HG03520 (cell line): ENCODE data around the gene KCNA2.

Source experiments
- ATAC-seq: cut with Tn5 transposase; IDR thresholded peaks from one replicate; pipeline ENCODE4 v1.9.1; 2021; ENCODE audit warnings: mild to moderate bottlenecking, moderate library complexity; ENCODE audit not compliant: unreplicated experiment

The KCNA2 gene

DNA sequence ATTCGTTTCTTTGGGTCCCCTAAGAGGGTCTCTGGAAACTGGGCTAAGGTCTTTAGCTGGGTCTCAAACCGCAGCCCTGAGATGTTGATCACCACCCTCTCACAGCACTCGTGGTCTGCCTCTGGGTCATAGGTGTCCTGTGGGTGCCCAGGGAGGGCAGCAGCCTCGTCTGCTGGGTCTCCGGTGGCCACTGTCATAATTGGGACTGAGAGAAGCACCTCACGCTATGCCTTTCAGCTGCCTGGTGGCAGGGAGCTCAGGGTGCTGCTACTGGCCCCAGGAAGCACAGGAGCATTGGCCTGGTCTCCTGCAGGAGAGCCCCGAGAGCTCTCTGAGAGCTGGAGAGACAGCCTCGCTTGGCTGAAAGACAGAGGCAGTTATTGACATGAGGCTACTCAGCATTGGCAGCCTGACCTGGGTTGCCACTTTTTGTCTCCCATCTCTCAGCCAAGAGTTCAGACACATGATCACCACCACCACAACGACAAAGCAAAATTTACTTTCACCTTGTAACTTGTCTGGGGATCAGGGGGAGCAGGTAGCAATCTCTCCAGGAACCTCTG is 1.5 kb downstream of the KCNA2 start:
- ATAC-seq, result no peak

DNA sequence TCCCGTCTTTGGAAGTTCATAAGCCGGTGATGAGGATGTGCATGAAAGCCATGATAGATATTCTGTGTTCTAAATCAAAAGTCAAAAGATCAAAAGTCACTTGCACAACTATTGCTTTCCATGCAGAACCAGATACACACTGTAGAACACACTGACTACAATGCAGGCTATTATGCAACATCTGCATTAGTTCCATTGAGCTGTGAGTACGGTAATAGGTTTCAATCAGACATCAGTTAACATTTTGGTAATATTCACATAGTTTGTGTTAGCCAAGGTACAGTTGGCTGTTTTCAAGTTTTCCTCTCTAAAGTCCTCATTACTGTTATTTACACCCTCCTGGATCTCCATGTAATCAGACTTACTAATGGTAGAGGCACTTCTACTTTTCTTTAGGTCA is 3.1 kb downstream of the KCNA2 start:
- no peak for ATAC-seq

DNA sequence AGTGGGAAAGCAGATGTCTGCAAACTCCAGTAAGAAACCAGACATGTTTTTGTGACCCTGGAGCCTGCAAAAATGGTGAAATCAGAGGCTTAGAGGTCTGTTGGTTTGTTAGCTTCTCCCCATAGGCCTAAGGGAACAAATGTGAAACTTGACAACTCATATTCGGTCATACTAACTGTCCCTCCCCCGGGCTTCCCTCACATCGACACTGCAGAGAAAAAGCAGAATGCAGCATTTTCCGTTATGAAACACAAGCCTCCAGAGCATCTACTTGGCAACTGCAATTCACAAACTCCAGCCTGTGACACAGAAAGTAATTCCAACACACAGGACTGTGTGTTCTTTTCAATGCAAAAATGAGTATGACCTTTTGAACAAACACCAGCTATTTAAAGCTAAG is 3.7 kb downstream of the KCNA2 start:
- no peak for ATAC-seq

DNA sequence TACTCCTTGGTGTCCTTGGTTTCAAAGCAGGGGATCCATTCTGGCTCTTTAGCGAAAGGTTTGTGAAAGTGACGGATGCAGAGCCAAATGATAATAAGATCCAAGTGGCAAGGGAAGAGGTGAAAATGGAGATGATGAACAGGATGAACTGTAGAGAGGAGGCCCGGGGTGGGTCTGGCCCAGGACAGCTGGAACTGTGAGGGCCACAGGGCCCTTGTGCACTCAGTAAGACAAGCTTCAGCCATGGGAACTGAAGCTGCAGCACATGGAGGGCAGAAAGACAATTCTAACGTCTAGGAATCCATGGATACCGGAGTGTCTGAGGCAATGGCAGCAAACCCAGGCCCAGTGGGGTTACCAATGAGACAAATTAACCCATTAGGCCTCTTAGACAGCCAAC is 4.8 kb downstream of the KCNA2 start:
- ATAC-seq, result no peak

DNA sequence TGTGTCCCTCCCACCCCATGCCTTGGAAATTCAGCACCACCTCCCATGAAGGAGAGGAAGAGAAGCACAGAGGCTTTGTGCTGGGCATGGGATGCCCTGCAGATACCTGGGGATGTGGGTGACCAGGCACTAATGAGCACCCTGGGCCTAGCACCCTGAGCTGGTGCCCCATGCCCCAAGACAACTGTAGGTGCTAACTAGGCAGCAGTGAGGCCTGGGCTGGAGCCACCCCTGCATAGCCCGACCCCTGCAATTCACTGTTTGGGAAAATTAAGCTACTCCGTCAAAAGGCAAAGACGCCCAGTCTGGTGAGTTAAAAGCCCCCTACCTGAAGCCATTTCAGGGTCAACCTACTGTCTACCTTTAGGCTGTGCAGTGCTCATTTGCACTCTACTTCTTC is 5.4 kb downstream of the KCNA2 start:
- no peak for ATAC-seq

DNA sequence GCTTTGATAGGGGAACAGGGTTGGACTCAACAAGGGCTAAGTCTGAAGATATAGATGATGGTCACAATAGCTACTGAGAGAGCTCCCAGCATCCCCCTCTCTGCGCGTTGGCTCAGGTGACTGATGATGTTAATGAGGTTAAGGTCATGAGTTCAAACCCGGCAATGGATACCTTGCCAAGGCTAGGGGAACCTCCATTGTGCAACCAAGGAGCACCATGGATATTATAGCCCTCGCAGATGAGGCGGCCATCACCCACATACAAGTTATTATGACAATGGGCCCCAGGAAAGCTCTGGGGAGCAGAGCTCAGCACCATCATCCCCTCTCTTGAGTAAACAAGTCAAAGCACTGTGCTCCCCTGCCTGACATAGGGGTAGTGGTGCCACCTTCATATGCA is 8.2 kb downstream of the KCNA2 start:
- ATAC-seq, result no peak

DNA sequence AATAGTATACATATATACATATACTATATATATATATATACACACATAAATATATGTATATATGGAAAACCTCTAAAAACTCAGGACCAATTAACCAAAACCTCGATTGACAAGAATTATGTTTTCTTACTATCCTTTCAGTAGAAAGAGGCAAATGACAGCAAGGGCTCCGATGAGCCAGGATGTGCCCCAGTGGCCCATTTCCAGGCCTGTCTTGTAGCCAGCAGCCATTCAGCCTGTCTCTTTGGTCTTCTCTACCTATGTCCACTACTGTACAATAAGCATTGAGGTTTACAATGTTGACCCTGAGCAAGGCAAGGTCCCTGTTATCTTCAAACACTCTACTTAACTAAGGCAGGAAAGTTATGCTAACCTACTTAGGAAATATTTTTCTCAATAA is 9.8 kb downstream of the KCNA2 start:
- ATAC-seq, result no peak

DNA sequence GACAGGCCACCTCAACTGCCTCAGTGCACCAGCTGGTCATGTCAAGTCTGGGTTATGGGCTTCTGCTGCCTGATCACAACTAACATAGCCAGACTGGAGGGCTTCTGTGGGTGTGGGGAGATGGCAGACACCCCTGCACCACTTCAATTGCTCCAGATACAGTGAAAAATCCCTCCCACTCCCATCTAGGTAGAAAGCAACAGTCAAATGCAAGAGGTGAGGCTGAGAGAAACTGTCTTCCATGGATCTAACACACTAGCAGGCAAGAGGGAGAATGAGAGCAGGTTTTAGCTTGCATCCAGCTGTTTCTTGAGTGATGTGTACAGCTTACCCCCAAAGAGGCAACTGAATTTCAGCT is 10.8 kb downstream of the KCNA2 start:
- no peak for ATAC-seq

DNA sequence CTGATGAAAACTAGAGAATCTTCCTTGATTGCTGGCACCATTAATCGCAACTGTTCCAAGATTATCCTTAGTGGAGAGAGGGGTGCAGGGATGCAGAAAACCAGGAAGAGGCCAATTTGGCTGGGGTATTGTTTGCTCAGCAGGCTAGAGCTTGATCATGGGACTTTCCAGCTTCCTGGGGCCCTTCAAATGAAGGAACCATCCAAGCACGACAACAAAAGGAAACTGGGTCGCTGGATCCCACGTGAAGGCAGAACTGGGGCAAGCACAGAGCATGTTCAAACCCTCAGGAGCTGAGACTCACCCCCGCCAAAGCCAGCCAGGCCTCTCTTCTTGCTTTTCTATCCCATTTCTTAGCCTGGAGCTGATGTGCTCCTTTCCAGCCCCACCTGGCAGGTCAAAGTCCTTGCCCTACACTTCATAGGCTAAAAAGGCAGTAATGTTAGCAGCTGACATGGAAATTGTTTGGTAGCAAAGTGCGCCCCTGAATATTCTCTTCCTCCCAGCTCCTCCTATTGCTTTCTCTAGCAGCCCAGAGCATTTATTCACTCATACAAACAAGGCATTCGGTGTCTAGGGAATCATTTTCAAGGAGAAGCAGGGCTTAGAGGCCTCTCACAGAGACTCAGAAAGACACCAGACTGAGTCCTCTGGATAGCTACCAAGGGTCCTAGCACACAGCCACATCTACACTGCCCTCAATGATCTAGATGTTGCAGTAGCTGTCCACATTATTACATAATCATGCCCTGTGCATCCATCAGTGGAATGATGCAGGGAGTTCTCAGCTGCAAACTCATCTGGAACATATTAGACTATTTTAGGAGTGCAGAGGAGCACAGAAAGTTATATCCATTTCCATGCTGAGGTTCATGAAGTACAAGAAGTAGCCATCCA is 11.5 kb downstream of the KCNA2 start:
- no peak for ATAC-seq

DNA sequence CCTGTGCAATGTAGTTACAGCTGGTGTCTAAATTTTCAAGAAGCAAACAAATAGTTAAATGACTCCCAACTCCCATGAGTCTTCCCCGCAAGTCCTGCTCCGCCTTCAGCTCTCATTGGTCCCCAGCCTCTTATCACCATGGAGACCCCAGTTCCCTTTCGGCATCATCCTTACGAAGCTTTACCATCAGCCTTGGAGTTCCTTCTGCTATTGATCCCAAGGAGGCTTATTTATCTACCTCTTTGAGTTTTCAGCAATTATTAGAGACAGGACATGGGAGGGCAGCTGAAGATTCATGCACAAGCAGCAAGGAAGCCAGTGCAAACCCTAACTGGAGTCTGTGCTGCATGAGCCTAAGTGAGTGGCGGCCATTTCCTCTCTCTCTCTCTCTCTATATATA is 12.3 kb downstream of the KCNA2 start:
- ATAC-seq, result no peak

DNA sequence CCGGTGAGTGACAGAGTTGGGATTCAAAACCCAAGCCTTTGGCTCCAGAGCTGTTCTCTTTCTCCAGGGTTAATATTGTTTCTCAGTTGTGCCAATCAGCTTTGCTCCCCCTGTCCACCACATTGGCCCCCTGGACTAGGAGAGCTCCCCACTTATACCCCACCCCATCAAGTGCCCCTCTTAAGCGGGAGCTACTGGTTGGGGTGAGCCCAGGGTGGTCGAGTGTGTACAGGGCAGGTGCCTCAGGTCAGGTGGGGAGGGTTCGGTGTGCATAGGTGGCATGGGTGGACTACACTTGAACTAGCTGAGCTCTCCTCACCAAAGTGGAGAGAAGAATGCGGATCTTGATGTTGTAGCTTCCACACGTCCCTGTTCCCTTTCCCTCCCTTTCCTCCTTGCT is 14.2 kb downstream of the KCNA2 start:
- ATAC-seq, result no peak

DNA sequence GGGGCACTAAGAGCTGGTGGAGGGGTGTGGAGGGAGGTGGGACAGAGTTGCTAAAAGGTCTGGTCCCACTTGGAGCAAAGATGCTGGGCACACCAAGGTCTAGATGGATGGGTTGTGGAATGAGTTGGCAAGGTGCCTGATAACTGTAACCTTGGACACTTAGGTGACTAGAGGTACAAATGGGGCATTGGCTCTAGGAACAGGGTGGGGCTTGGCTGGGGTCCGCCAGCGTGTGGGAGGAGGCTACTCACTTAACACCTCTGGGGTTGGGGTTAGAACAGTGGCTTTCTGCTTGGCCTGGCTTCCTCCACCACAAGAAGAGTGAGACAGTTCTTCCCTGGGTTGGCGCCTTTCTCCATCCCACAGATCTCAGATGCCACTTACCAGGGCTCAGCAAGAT is 17.2 kb downstream of the KCNA2 start:
- no peak for ATAC-seq

DNA sequence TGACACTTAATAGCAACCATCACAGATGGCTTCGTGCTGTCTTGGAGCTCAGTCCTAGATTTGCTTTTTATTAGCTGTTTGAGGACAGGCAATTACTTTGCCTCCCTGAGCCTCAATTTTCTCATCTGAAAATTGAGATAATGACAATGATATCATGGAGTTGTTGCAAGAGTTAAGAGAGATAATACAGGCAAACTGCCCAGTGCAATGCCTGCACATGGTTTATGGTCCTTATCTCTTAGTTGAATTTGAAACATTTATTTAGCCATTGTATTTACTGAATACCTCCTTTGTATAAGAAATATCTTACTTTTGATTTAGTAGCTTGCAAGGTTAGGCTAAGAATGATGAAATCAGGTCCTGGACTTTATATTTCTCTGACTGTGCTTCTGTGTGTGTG is 17.7 kb downstream of the KCNA2 start:
- ATAC-seq, result no peak

DNA sequence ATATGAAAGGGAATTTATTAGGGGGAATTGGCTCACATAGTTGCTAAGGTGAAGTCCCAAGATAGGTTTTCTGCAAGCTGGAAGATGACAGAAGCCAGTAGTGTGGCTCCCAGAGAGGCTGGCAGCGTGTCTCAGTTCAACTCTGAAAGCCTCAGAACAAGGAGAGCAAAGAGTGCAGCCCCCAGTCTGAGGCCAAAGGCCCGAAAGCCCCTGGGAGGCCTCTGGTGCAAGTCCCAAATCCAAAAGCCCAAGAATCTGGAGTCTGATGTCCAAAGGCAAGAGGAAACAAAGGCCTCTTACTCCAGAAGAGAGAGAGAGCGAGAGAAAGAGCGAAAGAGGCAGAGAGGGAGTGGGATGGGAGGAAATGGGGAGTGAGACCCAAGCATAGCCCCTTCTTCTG is 18.3 kb downstream of the KCNA2 start:
- no peak for ATAC-seq

DNA sequence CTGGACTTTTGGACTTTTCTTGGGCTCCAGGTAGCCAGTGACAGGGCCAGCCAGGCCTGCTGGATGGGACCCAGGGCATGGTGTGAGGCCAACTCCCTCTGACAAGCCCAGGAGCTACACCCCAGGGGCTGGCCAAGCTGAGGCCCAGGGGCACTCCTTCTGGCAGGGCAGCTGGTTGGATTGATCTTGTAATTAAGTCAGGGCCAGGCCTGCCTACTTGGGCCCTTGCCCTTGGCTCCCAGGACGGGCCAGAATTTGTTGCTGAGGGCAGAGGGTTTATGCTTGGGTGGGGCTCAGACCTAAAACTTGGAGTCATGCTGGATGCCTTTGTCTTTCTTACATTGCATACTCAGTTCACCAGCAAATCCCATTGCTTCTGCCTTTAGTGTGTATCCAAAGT is 20.7 kb downstream of the KCNA2 start:
- ATAC-seq, result no peak

DNA sequence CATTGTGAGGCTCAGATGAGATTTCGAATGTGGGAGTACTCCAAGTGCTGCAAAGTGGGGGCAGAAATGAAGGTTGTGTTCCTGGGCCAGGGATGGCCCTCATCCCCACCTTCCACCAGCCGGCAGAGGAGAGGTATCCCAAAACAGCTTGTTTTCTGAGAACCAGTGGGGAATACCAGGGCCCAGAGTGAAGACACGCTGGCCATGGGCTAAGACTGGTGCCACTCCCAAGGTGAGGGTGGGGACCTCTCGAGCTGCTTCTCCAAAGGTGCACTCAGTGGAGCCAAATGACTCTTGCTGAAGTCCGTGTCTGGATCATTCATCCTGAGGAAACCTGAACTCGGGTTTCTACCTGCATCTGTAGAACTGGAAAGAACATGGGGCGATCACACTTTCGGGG is 22.1 kb downstream of the KCNA2 start:
- ATAC-seq, result no peak

DNA sequence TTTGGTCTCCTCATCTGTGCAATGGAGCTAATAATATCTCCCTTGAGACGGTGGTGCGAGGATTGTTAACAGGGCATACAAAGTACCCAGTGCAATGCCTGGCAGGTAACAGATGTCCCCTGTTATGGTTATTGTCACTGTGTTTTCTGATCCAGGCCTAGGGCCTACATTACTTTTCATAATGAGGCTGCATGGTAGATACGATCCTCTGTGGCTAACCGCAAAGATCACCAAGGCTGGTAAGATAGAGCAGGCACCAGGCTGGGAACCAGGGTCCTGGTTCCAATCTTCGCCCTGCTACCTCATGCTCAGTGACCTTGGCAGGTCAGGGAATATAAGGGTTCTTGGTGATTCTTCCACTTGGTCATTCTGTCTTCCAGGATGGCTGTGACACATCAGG is 22.7 kb downstream of the KCNA2 start:
- ATAC-seq, result no peak

DNA sequence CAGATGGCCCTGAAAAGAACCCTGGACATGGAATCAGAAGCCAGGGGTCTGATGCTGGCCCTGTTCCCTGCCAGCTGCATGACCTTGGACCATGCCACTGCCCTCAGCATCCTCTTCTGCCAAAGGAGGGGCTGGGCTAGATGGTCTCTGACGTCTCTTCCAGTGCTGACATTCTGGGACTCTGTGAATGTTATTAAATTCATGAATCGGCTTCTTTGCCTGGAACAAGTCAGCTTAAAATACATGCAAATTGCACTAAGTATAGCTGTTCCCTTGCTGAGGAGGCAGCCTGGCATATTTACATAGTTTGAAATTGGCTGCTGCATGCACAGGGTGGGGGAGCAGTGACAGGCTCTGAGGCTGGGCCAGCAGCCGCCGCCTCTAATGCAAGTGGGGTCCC is 23.8 kb downstream of the KCNA2 start:
- no peak for ATAC-seq

DNA sequence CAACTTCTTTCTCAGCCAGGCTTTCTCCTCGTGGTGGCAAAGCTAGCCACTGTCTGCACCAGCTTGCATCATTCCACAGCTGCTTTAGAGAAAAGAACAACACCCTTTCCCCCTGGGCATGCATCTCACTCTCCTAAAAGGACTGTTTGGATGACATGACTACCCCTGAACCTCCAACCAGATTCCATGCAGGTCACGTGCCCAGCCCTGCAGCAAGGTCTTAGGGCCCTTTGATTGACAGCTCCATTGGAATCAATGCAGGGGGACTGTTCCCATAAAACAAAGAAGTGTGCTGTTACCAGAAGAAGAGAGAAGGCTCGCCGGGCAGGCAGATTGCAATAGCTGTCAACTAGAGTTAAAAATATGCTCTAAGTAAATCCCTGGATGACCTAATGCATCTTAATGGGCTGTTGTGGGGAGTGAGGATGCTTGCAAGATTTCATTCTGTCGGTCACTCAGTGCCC is 24.4 kb downstream of the KCNA2 start:
- ATAC-seq, result no peak

DNA sequence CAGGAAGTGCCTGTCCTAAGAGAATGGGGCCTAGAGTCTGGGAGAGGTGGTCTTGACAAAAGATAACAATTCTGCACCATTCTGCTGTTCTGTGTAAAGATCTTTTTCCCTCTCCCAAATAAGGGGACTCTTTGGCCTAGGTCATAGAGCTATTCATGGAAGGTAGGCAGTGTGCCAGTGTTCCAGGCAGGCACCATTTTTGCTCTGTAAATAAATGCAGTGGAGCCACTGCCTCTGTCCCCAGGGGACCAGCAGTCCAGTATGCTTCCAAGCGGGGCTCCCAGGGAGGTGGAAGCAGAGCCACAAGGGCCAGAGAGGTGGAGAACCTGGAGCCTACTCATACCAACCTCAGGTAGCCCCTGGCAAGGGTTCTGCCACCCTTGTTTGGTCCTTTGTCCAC is 25.9 kb downstream of the KCNA2 start:
- ATAC-seq, result no peak

DNA sequence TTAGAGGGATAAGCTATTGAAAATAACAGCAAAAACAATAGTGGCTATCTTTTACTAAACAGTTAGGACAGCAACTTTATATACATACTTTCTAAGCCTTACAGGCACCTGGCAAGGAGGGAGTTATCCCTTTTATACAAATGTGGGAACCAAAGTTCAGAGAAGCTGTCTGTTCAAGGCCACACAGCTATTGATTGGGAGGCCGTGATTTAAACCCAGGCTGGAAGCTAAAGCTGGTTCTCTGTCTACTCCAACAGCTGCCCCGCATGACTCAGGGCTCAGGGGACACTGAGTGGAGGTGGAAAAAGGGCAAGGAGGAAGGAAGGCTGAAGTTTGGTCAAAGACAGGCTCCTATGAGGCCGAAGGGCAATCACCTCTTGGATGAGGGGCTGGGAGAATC is 26.7 kb downstream of the KCNA2 start:
- ATAC-seq, result no peak

DNA sequence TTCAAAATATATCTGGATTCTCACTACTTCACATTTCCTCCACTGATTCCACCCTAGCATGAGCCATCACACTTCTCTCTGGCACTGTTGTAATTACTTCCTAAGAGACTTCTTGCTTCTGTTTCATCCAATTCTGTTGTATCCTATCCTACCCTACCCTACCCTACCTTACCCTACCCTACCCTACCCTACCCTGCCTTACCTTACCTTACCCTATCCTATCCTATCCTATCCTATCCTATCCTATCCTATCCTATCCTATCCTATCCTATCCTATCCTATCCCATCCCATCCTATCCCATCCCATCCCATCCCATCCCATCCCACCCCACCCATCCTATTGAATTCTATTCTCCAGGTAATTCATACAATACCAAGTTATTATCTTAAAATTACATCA is 29.7 kb downstream of the KCNA2 start:
- ATAC-seq, result no peak

DNA sequence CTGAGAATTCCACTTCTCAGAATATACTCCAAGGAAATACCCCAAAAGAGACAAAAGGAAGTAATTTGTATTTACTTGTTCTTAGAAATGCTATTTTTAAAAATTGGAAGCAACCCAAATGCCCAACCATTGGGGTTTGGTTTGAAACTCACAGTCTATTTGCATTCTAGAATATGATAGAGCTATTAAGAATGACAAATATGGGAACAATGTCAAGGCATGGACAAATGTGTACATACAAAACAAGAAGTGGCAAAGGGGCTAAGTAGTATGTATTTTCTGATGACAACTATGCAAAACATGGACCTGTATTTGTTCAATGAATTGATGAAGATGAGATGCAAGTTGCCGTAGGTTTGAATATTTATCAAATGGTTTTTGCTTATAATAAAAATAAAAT is 32.8 kb downstream of the KCNA2 start:
- ATAC-seq, result no peak
